Measurements from ENCODE around the gene GASK1A.

The GASK1A gene

DNA sequence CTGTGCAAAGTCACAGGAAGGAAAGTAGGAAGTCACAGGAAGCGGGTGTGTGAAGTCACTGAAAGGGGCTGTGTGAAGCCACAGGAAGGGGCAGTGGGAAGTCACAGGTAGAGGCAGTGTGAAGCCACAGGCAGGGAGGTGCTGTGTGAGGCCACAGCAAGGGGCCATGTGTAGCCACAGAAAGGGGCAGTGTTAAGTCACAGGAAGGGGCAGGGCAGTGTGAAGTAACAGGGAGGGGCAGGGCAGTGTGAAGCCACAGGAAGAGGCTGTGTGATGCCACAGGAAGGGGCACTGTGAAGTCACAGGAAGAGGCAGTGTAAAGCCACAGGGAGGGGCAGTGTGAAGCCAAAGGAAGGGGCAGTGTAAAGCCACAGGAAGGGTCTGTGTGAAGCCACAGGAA, 36.5 kb downstream of the GASK1A start:
- DNase-seq = no peak

DNA sequence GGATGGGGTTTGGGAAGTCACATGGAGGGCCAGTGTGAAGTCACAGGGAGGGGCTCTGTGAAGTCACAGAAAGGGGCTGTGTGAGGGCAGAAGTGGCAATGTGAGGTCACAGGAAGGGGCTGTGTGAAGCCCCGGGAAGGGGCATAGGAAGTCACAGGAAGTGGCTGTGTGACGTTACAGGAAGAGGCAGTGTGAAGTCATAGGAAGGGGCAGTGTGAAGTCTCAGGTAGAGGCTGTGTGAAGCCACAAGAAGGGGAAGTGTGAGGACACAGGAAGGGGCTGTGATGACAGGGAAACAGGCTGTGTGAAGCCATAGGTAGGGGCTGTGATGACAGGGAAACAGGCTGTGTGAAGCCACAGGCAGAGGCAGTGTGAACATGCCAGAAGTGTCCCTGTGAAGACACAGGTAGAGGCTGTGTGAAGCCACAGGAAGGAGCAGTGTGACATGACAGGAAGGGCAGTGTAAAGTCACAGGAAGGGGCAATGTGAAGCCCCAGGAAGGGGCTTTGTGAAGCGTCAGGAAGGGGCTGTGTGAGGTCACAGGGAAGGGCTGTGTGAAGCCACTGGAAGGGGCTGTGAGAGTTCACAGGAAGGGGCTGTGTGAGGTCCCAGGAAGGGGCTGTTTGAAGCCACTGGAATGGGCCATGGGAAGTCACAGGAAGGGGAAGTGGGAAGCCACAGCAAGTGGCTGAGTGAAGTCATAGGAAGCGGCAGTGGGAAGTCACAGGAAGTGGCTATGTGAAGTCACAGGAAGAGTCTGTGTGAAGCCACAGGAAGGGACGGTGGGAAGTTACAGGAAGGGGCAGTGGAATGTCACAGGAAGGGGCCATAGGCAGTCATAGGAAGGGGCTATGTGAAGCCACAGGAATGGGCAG, 37.1 kb downstream of the GASK1A start:
- DNase-seq = no peak

DNA sequence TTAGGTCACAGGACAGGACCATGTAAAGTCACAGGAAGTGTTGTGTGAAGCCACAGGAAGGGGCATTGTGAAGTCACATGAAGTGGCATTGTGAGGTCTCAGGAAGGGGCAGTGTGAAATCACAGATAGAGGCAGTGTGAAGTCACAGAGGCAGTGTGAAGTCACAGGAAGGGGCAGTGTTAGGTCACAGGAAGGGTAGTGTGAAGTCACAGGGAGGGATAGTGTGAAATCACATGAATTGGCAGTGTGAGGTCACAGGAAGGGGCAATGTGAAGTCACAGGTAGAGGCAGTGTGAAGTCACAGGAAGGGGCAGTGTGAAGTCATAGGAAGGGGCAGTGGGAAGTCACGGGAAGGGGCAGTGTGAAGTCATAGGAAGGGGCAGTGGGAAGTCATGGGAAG, 37.9 kb downstream of the GASK1A start:
- no peak for DNase-seq

DNA sequence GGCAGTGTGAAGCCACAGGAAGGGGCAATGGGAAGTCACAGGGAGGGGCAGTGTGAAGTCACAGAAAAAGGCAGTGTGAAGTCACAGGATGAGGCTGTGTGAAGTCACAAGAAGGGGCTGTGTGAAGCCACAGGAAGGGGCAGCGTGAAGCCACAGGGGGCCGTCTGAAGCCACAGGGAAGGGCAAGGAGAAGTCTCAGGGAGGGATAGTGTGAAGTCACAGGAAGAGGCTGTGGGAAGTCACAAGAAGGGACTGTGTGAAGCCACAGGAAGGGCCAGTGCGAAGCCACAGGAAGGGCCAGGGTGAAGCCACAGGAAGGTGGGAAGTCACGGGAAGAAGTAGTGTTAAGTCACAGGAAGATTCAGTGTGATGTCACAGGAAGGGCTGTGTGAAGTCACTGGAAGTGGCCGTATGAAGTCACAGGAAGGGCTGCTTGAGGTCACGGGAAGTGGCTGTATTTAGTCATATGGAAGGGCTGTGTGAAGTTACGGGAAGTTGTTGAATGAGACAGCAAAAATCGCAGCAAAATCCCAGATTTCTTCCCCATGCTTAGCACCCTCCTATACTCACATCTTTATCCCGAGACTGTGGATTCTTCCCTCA, 38.6 kb downstream of the GASK1A start:
- no peak for DNase-seq

DNA sequence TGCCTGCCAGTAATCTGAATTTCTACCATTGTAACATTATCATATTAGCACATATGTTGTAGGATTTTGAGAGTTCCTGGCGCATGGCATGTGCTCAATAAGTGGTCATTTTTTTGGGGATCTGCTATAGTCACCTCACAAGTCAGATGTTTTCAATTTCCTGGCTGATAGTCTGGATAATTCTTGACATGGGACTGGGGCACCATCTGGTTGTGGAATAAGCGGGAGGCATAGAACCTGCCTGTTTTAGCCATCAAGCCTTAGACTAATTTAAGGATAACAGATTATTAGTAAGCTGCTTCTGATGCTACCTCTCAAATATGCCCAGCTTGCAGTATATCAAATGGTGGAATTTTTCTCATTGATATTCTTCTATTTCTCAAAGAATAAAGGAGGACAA, 39.1 kb downstream of the GASK1A start:
- no peak for DNase-seq

DNA sequence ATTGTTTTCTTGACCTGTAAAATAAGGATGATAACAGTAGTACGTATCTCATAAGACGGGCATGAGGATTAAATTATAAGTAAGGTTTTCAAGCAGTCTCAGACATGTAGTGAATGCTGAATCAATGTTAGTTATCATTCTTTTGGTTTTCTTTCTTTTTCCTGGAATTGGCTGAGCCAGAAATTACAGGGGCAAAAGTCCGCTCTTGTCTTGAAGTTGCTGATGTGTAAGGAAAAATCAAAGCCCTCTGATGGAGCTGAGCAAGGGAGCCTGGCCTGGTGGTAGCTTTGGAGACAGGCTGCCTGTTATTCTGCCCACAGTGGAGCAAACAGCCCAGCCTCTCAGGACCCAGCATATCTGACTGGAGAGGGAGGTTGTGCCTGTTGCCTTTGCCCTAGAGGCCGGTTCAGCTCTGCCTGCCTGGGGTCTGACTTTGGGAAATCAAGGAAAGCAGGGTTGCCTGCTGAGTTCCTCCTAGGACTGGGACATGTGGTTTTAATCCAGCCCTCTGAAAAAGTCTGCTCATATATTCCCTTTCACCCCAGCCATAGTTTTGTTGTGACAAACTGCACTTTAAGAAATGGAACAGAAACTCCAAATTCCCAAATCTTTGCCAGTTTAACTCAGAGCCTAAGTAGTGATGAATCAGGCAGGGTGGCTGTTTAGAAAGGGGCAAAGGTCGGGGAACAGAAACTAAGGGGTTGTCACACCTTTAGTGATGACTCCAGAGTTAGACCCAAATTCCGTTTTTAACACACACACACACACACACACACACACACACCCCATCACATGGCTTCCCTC, 40.1 kb downstream of the GASK1A start:
- DNase-seq = no peak

DNA sequence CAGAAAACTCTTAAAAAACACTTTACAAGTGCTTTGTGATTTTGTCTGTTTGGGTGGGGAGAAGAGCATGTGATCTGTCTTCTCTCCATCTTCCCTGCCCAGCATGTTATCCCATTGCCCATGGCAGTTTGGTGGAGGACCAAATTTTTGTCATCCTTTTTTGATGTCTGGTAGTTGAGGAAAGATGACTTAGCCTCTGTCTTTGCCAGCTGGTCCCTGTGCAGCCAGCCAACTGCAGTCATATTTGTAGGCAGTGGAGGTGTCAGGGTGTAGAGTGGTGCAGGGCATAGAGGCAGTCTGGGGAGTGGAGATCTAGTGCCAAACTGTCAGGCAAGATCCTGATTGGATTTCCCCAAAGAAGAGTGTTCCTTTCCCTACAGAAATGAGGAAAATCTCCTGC, 40.7 kb downstream of the GASK1A start:
- no peak for DNase-seq

DNA sequence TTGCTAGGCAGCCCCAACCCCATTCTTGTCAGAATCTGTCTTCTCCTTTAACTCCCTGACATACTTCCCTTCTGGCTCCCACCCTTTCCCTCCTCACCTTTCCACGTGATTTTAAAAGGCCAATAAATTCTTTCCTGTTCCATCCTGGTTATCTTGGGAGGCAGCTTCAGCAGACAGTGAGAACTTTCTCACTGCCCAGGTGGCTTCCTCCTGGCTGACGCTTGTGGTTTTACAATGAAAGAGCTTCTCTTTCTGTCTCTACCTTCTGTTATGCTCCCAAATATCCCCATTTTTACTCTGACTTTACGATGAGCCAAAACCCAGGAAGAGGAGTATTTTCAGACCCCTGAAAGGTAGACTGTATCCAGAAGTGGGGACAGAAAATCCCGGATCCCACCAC, 42.1 kb downstream of the GASK1A start:
- DNase-seq = no peak

DNA sequence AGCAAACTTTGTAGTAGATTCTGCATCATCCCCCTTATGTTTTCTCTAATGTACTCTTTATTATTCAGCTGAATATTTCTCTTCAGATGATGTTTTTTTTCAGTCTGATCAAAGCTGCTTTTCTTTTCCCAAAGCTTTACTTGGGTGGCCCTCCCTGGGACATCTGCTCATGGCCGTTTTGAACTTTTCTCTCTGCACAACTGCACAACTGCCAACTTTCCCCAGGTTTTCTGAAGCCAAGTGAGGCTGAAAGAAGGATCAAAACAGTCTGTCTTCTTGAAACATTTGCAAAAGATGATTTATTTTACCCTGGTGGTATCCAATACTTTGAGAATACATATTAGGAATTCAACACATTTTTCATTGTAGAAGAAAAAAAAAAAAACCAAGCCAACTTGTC, 43.0 kb downstream of the GASK1A start:
- no peak for DNase-seq

DNA sequence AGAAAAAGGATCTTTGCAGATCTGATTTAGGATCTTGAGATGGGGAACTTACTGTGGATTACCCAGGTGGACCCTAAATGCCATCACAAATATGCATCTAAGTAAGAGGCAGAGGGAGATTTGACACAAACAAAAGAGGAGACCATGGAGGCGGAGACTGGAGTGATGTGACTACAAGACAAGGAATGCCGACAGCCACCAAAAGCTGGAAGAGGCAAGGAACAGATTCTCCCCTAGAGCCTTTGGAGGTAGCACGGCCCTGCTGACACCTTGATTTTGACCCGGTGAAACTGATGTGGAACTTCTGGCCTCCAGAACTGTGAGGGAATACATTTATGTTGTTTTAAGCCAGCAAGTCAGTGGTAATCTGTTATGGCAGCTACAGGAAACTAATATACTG, 44.0 kb downstream of the GASK1A start:
- no peak for DNase-seq

DNA sequence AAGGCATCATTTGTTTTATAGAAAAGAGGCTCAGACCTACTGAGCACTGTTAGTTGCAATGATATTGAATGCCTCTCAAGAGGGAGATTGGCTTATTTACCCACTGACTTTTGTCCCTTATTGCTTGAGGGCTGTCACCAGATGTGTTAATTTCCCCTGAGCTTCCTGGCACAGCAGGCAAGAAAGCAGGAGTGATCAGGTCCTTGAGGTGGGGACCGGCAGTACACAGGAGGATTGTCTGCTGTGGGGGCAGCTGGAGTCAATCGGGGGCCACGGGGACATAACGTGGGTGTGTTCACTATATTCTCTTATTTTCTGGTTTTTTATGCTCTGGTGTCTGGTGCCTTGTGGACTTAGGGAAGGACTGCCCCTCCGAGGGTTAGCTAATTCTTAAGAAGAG, 44.6 kb downstream of the GASK1A start:
- no peak for DNase-seq

DNA sequence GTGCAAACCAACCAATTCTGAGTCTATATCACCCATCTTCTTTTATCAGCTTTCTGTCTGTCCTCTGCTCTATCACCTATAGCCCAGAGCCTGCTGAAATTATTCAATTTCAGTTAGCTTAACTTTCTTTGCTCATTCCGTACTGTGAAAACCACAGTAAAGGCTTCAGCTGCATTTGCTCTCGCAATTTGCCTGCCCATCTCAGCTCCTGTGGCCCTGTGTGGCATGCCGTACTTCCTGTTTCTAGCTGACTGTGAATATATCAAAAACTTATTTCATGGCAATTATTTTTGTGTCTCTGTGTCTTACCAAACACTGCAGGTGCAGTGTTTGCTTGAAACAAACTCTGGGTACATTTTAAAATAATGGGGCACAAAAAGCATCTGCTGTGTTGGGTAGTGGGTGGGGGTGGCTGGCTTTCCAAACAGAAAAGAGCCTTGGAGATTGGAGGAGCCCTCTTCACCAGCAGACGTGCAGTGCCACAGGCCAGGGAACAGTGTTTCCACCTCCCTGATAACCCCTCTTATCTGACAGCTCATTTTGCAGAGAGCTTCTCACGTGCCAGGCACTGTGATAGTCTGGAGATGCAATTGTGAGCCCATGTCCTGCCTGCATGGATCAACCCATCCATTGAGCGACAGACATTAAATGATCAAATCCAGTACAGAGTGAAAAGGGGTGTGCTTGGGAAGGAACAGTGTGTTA, 45.2 kb downstream of the GASK1A start:
- DNase-seq = peak; percentile 23 to 27

DNA sequence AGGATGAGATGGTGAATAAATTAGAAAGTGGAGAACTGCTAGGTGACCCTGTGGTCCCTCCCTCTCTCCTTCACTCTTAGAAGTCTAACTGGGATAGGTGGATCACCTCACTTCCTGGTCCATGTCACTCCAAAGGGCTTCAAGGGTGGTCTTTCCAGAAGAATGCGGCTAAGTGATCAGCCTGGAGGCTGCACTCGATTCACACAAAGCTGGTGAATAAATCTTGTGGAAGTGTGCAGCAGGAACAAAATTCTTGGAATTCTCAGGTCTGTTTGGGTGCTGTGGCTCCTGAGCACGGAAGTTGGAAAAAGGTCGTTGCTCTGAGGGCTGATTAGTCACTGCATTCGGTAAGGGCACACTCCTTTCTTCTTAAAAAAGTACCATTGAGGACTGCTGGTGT, 46.3 kb downstream of the GASK1A start:
- DNase-seq = no peak

DNA sequence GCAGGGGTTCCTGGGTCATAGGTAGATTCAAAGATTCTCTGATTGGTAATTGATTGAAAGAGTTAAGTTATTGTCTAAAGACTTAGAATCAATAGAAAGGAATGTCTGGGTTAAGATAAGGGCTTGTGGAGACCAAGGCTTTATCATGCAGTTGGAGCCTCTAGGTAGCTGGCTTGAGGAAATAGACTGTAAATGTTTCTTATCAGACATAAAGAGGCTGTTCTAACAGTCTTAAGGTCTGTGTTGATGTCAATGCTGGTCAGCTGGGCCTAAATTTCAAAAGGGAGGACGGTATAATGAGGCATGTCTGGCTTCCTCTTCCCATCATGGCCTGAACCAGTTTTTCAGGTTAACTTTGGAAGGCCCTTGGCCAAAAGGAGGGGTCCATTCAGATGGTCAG, 48.9 kb downstream of the GASK1A start:
- no peak for DNase-seq

DNA sequence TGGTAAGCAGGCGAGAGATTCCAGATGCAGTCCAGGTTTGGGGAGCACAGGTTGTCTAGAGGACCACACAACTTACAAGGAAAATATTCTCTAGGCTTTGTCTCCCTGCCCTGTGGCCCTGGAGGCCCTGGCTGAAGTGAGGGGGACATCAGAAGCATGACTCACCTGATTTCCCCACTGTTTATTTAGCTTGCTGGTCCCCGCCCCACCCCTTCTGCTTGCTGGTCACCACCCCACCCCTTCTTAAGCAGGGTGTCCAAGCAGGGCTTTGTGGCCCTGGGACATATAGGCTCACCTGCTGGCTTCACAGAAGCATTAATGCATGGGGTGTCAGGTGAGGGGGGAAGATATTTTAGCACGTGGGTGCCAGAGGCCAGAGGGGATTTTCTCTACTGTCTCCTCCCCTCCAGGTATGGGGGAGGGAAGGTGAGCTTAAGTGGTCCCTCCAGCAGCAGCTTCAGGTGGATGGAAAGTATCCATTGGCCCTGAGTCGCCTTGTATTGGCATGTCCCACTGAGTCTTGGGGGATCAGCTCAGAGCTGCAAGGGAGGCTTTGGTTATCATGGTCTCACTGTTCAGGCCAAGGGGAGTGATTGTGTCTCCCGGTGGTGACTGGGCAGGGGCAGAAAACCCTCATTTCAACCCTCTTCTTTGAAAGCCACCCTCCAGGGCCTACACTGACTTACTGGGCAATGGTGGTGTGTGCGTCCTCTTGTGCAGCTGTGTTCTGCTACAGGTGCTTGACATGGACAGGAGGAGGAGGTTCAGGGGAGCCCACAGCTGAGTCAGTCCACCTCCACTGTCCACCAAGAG, 49.8 kb downstream of the GASK1A start:
- no peak for DNase-seq

DNA sequence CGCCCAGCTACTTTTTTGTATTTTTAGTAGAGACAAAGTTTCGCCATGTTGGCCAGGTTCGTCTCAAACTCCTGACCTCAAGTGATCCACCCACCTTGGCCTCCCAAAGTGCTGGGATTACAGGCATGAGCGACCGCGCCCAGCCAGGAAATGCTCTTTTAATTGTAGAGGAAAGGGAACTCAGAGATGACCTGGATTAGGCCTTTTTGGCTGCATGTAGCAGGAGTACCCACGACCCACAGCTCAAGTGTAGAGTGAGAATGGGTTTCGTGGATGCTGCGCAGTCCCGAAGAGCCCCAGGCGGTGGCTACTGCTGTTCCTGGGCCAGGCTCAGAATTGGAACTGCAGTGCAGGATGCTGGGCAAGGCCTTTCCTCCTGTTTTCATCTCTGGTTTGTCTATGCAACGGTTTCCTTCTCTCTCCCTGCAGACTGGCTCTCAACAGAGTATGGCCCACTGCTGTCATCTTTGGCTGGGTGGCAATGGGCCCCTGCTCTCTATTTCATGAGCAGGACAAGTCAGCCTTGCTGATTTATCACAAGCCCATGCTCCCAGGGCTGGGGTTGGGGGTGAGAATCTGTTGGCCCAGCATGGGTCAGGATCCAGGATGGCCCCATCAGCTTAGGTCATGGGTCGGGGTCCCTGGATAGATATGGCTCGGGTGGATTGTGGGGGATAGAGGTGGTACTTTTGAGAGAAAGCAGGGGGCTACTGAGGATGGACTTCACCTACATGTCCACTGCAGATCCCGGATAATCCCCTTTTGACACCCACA, 51.2 kb downstream of the GASK1A start:
- no peak for DNase-seq

DNA sequence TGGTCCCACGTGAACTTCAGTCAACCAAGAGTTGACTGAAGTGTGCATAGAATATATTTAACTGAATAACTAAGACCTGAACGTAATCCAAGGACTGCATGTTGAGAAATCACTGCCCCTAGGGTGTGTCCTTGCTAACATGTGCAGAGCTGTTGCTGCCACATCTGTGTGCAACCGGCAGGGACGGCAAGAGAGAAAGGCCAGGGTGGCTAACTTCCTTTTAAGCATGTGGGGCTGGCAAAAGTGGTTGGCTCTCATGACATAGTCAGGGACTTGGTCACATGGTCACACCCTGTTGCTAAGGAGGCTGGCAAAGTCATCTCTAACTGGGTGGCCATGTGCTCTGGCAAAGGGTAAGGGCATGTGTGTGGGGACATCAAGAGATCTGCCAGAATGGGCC, 52.4 kb downstream of the GASK1A start:
- no peak for DNase-seq

DNA sequence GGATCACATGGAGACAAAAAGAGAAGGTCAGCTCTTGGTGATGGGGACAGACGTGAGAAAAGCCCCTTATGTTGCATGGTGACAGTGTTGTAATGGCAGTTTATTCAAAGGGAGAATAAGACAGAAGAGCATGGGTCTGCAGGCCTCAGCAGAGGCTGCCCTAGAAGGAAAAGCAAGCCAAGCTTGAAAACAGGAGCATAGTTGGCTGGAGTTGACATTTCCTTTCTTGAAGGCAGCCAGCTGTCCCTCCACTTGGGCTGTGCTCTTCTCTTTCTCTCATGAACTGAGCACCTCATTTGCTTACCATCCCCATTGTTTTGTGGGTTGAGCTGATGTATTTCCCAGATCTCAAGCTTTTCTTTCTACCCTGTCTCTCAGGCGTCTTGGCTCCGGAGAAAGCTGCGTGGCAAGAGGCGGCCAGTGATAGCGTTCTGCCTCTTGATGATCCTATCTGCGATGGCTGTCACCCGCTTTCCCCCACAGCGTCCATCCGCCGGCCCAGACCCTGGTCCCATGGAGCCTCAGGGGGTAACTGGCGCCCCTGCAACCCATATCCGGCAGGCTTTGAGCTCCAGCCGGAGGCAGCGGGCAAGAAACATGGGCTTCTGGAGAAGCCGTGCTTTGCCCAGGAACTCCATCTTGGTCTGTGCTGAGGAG, 52.9 kb downstream of the GASK1A start:
- no peak for DNase-seq

DNA sequence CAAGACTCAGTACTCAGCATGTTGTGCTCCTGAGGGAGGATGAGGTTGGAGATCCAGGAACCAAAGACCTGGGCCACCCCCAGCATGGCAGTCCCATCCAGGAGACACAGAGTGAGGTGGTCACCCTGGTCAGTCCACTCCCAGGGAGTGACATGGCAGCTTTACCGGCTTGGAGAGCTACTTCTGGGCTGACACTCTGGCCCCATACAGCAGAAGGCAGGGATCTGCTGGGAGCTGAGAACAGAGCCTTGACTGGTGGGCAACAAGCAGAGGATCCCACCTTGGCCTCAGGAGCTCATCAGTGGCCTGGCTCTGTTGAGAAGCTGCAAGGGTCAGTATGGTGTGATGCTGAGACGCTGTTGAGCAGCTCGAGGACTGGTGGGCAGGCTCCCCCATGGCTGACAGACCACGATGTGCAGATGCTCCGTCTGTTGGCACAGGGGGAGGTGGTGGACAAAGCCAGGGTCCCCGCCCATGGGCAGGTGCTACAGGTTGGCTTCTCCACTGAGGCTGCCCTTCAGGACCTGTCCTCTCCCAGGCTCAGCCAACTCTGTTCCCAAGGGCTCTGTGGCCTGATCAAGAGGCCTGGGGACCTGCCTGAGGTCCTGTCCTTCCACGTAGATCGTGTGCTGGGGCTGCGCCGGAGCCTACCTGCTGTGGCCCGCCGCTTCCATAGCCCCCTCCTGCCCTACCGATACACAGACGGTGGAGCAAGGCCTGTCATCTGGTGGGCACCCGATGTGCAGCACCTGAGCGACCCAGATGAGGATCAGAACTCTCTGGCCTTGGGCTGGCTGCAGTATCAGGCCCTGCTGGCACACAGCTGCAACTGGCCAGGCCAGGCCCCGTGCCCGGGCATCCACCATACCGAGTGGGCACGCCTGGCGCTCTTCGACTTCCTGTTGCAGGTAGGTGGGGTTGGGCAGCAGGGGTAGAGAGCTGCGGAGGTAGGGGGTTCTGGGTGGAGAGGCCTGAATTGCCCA, 53.8 kb downstream of the GASK1A start:
- DNase-seq = no peak

DNA sequence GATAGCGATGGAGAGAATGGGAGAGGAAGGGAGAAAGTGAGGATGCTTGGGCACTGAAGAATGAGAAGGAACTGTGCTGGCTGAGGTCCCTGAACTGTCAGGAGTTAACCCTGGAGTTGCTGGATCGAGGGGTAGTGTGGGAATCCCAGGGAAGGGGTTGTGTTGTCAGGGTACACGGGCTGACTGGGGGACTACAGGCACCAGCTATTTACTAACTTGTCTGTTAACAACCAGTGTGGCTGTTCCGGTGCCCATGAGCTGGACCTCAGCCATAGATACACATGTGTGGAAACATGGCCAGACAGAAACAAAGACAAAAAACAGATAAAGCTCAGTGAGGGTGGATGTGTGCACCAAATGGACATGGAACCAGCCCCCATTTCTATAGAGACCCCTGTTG, 55.1 kb downstream of the GASK1A start:
- DNase-seq = no peak

Measured in activated CD4-positive, alpha-beta T cell treated with anti-CD3 and anti-CD28 coated beads for 4 hours (primary cell).